Measurements from ENCODE around the gene SAA2. TPM values are rescaled to one million over a fixed set of nuclear protein-coding genes. Genes with fewer than 3 reads are reported as not detected.

The SAA2 gene
- total RNA-seq, 1 experiment from 2014 or later = not detected

DNA sequence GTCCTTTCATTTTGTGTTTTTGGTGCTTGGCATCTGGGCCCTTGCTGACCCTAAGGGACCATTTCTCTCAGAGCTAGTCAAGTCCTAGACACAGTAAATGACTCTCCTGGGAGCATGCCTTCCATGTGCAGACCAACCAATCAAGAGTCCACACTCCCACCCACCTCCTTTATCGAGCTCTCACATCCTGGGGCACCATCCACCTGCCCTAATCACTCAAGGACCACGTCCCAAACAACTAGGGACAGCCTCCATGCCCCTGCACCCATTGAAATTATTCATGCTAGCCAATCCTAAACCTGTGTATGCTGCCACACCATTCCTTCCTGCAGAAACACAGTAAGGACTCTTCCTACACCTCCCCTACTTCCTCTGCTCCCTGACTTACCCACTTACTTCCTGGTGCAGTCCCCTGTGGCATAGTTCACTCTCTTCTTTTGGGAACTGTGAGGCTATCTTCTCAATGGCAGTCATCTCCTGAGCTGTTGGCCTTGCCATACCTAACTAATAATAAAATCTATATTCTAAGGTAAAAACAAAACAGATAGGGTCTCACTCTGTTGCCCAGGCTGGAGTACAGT is 6.4 kb upstream of the SAA2 start:
- Histone ChIP-seq H4K8ac (replicated peaks; ENCODE audit: insufficient read length, low read depth, low read length) (no peak overlapping the region), H3K27ac (ENCODE audit: insufficient read length, low read depth, low read length) (no peak overlapping the region), H2BK5ac (ENCODE audit: insufficient read length, low read length) (no peak overlapping the region), H2BK12ac (ENCODE audit: insufficient read length, low read depth, low read length) (no peak overlapping the region), H3K27me3 (ENCODE audit: insufficient read depth, low read length) (no peaks in the 10 kb centered on the region), H3K4me1 (ENCODE audit: insufficient read depth, low read length) (no peaks in the 10 kb centered on the region), H3K14ac (ENCODE audit: insufficient read depth, low read length) (no peak overlapping the region), H3K18ac (ENCODE audit: insufficient read length, low read depth, low read length) (no peak overlapping the region), H3K4me2 (ENCODE audit: insufficient read depth, insufficient read length, low read length) (no peak overlapping the region), H3K23ac (ENCODE audit: insufficient read length, low read depth, low read length) (no peak overlapping the region), H3K79me1 (ENCODE audit: insufficient read depth, low read depth, low read length, poor library complexity, severe bottlenecking) (no peaks in the 10 kb centered on the region), H3T11ph (ENCODE audit: low read length) (no peak overlapping the region), H3K23me2 (ENCODE audit: insufficient read length, low read depth, low read length, poor library complexity, severe bottlenecking) (no peaks in the 10 kb centered on the region), H3K4ac (ENCODE audit: low read depth, low read length) (no peak overlapping the region), H3K56ac (ENCODE audit: insufficient read length, low read depth, low read length) (no peak overlapping the region), H3K79me2 (ENCODE audit: insufficient read depth, low read length) (no peaks in the 10 kb centered on the region), H4K5ac (ENCODE audit: insufficient read length, low read depth, low read length) (no peak overlapping the region), H3K9me3 (ENCODE audit: control insufficient read depth, low read depth, low read length) (no peaks in the 10 kb centered on the region), H3K9ac (ENCODE audit: extremely low read depth, insufficient read length, low read length) (no peak overlapping the region), H4K91ac (ENCODE audit: insufficient read length, low read depth, low read length) (no peak overlapping the region), H2BK15ac (ENCODE audit: low read depth, low read length) (no peak overlapping the region), H2AFZ (ENCODE audit: low read length) (no peak overlapping the region), H2BK20ac (ENCODE audit: low read depth, low read length, poor library complexity, severe bottlenecking) (no peak overlapping the region), H2AK5ac (ENCODE audit: insufficient read length, low read length) (no peak overlapping the region), H4K20me1 (ENCODE audit: control insufficient read depth, insufficient read depth, insufficient read length) (no peaks in the 10 kb centered on the region), H2BK120ac (ENCODE audit: low read depth, low read length, poor library complexity, severe bottlenecking) (no peak overlapping the region)
- H3K9me3 Mint-ChIP-seq = no peaks in the 10 kb centered on the region
- no CpG with 5 or more reads among the region's 2 CpGs for WGBS (ENCODE audit: extremely low coverage, insufficient read length, low lambda C conversion rate)
- H3K27ac Mint-ChIP-seq = no peak overlapping the region
- H3K27me3 Mint-ChIP-seq (ENCODE audit: low read depth) = no peaks in the 10 kb centered on the region; the same call in 1 of the 2 replicates
- no peak overlapping the region for H3K4me3 Mint-ChIP-seq
- H3K36me3 Mint-ChIP-seq (ENCODE audit: insufficient read depth in 1 of 3, low read depth in 3 of 3) = no peaks in the 10 kb centered on the region
- DNase-seq = no peak
- no peaks in the 10 kb centered on the region for H3K4me1 Mint-ChIP-seq
- no peak for TF ChIP-seq CTCF (conservative IDR thresholded peaks at IDR 0.05)

Measured in H9 (cell line).